Ammon's horn (tissue), 1 donor: ENCODE results near the gene SPPL2A.
"Not testable (repeated sequence)": the region's sequence is repeated elsewhere in the genome, so short reads cannot be mapped to it uniquely, and the experiment has no call there.

Source experiments
- DNase-seq: peaks from one replicate; pipeline ENCODE4 v3.0.0-alpha.2; 2016; ENCODE audit warnings: low spot score

The SPPL2A gene

DNA sequence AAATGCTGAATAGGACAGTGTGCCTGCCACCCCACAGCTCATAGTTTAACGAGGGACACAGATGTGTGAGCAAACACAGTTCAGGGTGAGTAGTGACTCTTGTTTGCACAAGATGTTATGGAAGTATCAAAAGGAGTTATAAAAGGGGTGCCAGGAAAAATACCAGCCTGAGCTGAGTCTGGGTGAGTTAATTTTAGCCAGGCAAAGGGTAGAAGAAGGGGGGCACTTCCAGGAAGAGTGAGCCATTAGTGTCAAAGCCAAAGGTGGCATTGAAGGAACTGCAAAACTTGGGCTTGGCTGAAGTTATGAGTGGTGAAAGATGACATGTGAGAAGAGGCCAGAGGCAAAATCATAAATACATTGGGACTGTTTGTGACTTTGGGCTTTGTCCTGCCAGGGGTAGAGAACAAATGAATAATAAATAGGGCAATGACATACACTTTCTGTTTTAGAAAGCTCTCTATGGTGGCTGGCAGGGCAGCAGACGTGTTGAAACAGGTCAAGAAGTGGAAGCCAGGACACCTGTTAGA, 1.9 kb upstream of the SPPL2A start:
- DNase-seq, result no peak

DNA sequence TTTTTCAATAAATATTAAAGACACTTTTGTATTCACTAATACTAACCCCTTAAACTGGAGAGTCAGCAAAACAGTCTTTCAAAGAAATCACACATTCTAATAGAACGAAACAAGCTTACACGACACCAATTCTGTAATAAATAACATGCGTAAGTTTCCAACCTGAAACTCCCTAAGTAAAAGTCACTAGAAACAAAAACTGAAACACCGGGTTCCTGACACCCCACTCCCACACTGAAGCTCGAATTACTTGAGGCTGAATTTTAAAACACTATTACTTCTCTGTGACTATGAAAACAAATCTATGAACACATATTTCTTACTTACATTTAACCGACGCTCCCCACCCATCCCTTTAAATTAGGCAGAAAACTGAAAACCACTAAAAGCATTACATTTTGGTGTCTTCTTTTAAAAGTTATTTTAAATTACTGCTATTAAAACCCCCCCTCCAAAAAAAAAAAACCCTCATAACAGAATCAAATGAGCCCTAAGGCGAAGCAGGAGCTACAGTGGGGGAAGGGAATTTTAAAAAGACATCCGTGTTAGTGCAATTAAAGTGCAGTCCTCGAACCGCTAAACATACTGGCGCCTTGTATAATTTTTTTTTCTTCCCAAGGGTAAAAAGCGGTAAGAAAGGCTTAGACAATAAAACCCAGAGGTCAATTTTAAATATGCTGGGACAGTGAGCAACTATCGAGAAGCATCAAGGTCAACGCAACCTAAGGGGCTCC, 878 bp downstream of the SPPL2A start:
- peak; percentile 5 for DNase-seq

DNA sequence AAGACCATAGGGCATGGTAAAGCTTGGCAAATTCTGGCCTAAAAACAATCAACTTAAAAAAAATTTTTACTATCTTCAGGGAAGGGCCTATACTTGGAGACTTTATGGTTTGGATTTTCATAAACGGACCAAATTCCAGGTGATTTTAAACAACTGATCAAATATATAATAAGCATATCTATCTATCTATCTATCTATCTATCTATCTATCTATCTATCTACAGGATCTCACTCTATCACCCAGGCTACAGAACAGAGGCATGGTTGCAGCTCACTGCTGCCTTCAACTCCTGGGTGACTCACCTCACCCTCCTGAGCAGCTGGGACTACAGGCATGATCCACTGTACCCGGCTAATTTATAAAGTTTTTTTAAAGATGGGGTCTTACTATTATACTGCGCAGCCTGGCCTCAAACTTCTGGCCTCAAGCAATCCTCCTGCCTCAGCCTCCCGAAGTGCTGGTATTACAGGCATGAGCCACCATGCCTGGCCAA, 6.7 kb downstream of the SPPL2A start:
- DNase-seq, result no peak

DNA sequence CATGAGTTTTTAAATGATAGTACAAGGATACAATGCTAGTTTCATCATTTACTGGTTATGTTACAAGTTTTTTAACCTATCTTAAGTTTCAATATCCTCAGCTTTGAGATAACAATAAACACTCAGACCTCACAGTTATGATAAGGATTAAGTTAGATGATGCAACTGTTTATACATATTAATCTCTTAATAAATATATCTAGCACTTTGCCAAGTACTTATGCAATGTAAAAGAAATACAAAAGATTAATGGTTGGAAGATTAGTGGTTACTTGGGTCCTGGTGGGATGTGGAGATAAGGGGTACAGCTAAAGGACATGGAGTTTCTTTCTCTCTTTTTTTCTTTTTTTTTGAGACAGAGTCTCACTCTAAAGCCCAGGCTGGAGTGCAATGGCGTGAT, 12.0 kb downstream of the SPPL2A start:
- DNase-seq, result no peak

DNA sequence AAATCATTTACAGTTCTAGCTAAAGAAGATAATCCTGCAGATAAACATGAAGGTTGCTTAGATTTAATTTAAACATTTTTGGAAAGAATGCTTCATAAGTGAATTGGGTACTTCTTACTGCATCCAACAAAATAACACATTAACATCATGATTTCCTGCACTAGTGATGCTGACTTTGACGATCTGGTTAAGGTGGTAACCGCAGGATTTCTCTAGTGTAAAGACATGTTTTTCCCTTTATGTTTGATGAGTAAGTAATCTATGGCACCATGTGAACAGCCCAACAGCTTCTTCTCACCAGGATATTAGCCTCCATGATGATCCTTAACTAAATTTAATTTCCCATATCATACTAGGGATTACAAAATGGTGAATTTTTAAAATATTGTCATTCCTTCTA, 14.1 kb downstream of the SPPL2A start:
- no peak for DNase-seq

DNA sequence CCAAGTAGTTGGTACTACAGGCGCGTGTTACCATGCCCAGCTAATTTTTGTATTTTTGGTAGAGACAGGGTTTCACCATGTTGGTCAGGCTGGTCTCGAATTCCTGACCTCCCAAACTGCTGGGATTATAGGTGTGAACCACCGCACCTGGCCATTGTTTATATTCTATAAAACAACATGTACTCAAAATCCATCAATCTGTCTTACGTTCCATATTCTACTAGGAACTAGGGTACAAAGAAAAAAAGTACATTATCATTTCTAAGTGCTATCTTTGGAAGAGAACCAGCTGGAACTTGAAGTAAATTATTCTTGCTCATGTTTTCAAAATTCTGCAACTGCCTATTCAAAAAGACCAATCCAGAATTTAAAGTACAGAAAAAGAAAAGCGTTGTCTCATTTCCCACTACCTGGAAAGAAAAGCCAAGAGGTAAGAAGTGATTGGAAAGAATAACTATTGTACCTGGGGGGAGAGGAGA, 15.2 kb downstream of the SPPL2A start:
- no peak for DNase-seq

DNA sequence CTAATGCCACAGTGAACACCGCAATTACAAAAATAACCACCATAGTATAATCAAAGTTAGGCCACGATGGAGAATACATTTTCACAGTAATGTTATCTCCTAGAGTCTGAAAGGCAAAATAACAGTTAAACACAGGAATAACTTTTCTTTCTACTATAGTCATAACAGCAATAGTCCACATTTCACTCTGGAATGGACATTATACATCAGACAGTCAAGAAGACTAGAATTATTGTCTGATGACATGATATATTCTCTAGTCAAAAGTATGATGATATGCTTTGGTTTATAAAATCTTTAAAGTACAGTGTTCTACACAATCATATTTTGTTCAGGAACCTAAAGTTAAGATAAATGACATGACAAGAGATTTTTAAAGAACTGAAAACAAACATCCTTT, 18.0 kb downstream of the SPPL2A start:
- DNase-seq, result no peak

DNA sequence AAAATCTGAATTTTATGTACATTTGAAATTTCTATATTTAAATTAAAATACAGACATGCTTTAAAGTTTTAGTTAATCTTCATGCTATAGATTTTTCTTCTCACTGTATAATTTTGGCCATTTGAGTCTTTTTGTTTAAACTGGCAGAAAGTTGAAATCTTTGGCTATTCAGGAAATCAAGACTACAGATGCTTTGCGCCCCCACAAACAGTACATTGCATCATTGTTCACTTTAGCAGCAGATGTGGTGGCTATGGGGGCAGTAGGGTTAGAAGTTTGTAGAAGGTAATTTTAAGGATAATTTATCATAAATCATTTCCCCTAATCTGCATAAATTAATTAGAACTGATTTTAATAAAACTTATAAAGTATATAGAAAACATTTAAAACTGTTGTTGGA, 20.9 kb downstream of the SPPL2A start:
- no peak for DNase-seq

DNA sequence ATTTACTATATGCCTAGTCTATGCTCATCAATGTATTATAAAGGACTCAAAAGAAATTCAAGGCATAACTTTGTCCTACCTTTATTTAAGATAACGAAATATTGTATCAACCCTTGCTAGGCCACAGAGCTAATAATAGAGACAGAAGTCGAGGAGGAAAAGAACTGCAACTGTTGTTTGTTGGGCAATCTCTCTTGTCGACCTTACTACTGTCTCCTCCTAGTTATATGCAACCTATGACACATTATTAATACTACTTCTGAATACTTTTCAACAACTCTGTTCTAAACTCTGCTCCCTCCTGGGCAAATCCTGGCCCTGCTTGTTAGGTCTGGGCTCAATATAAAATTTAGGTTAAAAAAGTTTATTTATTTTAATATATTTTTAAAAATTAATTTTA, 24.6 kb downstream of the SPPL2A start:
- DNase-seq, result no peak

DNA sequence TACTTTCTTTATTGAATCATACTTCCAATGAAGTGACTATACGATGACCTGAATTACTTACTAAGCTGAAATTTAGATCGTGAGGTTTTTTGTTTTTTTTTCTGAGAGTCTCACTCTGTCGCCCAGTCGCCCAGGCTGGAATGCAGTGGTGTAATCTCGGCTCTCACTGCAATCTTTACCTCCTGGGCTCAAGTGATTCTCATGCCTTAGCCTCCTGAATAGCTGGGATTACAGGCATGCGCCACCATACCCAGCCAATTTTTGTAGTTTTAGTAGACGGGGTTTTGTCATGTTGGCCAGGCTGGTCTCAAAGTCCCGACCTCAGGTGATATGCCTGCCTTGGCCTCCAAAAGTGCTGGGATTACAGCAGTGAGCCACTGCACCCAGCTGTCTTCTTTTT, 28.7 kb downstream of the SPPL2A start:
- DNase-seq, result no peak

DNA sequence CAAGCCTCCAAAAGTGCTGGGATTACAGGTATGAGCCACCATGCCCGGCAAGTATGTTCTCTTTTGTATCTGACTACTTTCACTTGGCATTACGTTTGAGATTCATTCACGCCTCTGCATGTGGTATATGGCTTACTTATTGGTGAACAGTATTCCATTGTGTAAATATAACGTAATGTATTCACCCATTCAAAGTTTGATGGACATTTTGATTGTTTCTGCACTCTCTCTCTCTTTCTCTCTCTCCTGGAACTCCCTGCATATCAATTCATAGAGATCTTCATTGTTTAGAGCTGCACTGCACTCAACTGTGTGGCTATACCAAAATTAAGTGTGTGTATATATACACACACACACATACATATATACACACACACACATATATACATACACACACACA, 30.4 kb downstream of the SPPL2A start:
- DNase-seq, result no peak

DNA sequence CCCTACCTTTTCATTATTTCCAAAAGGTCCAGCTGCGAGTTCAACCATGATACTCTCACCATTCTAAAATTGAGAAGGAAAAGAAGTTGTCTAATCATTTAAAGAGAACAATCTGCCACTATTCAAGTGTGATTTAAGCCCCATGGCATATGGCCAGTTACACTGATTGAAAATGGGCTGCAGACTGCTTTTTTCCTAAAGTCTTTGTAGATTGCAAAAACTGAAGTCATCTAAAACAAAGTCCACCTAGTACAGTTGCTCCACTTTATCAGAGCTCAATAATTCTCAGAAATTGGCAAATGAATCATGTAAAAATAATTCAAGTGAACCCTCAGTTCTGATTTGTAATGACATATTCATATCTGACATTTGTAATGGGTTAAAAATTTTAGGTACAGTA, 39.2 kb downstream of the SPPL2A start:
- no peak for DNase-seq

DNA sequence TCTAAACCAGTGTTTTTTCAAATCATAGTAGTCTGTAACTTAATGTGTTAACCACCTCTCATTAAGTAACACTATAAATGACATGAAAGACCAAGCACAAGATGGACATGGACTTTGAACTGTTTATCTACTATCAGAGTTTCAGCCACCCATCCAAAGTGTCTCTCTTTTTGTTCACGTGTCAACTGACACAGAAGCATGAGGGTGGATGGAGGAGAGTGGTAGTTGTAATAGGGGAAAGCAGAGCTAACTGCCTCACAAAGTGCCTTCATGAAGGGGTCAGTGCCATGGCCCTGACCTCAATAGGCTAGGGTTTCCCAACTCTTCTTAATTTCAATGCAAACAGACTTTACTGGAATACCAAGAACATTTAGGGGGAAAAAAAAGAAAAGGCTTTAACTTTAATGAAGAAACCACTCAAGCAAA, 46.8 kb downstream of the SPPL2A start:
- DNase-seq, result no peak

DNA sequence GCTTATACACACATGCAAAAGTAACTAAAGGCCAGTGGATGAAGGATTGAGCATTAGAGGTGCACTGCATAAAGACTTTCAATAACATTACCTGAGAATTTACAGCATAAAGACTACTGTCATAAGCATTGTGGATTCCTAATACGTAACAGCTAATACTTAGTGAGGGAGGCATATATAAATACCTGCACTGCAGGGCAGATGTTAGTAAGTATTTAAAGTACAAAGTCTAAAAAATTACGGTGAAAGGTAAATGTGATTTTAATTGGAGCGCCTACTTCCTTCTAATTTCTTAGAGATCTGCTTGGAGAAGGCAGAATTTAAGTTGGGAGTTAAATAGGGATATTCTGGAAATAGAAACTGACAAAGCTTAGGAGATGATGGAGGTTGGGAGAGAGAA, 53.5 kb downstream of the SPPL2A start:
- DNase-seq, result no peak

DNA sequence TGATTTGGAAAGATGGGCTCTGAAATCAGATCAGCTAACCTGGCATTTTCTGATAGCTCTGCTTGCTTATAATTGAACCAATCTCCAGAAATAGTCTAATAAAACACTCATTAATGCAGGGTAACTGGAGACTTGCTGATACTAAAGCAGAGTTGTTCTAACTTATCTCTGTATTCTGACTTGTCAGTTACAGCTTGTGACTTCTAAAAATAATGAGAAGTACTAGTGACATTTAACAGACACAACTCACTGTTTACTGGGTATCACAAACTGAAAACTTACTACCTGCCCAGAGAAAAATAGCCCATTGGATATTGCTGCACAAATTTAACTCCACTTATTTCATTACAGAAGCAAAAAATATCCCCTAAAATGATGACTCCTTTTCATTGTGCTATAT, 54.9 kb downstream of the SPPL2A start:
- DNase-seq, result no peak

DNA sequence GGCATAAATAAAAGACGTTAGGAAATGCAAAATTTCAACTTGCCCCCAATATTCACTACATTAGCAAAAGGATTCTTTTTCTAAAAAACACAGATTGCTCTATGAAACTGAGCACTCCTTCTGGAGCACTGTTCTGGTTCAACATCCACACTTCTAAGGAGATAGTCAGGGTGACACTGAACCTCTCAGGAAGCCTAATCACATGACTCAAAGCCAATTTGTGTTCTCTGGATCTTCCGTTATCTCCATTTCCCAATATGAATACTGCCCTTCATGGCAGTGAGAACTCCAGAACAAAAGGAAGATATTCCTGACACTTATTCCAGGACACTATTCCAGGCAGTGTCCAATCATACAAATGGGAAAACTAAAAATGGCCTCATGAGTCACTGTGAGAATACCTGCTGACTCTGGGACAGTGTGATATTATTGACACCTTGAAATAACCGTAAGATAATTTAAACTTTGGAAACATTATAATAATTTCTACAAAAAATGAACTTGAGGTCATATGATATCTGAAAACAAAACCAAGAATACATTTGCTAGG, 57.6 kb downstream of the SPPL2A start:
- DNase-seq, result no peak

DNA sequence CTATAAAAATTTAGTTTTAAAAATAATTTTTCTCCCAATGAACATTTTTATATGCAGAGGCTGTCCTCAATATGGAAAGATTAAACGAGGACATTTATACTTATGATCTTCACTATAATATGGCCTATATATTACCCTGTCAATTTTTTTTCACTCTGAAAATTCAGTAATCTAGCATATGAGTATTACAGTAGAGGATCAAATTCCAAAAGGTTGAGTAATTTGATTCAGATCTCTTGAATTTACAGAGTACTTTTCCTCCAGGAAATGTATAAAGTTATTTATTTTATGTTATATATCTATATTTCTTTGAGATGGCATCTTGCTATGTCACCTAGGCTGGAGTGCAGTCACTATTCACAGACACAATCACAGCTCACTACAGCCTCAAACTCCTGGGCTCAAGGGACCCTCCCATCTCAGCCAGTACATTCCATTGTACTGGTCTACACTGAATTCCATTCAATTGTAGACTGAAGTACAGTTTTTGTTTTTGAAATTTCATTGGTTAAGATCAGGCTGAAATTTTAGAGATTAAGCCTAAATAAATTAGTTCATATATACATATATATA, 62.7 kb downstream of the SPPL2A start:
- DNase-seq, result no peak

DNA sequence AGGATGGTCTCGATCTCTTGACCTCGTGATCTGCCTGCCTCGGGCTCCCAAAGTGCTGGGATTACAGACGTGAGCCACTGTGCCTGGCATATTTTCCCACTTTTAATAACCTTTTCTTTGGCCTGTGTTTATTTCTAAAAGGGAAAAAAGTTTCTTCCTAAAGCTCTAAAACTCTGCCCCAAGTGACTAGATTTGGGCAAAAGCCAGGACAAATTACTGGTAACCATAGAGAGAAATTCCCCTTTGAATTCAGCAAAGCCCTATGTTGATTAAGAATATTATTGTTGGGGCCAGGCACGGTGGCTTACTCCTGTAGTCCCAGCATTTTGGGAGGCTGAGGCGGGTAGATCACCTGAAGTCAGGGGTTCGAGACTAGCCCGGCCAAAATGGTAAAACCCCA, 67.4 kb downstream of the SPPL2A start:
- no peak for DNase-seq

DNA sequence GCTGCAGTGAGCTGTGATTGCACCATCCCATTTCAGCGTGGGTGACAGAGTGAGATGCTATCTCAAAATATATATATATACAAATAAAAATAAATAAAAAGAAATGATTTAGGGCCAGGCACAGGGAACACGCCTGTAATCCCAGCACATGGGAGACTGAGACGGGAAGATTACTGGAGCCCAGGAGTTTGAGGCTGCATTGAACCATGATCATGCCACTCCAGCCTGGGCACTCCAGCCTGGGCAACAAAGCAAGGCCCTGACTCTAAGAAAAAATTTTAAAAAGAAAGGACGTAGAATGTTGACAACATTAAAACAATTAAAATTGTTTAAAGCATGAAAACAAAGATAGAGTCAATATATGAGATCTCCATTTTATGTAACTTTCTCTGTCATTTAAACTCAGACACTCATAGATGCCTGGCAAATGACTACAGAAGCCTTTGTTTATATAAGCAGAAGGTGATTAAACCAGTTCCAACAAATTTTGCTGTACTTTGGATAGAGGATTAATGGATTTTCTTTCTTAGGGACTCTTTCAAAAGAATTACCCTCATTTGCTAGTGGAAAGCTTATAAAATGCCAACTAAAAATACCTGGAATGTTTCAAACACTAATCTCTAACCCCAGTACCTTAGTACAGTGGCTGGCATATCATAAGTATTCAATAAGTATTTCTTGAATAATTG, 68.3 kb downstream of the SPPL2A start:
- DNase-seq, result no peak

DNA sequence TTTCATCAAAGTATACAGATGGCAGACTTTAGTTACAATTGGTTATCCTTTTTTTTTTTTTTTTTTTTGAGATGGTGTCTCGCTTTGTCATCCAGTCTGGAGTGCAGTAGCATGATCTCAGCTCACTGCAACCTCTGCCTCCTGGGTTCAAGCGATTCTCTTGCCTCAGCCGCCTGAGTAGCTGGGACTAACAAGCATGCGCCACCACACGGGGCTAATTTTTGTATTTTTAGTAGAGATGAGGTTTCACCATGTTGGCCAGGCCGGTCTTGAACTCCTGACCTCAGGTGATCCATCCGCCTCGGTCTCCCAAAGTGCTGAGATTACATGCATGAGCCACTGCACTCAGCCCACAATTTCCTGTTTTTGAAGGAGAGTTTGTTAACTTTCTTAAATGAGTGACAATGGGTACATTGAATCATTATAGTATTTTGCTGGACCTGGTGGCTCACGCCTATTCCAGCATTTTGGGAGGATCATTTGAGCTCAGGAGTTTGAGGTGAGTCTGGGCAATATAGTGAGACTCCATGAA, 70.8 kb downstream of the SPPL2A start:
- not testable (repeated sequence) for DNase-seq

DNA sequence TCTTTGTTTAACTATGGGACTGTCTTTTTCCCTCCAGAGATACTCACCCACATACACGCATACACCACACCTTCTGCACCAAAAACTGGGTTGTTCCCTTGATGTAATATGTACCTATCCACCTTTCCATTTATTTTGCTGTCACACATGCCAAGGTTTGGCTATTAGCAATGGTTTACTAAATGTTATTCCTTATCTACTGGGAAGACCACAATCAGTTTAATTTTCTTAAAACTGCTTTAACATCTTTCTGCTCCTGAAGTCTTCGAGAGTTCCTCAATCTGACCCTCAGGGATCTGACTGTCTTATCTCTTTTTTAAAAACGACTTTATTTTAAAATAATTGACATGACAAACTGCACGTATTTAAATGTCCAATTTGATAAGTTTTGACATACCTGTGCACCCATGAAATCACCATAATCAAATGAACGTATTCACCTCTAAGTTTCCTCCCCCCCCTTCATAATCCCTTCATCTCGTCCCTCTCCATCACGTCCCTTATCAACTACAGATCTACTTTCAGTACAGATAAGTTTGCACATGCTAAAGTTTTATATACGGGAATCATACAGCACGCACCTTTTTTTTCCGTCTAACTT, 78.1 kb downstream of the SPPL2A start:
- DNase-seq, result no peak
